GM18951 (cell line): ENCODE results near the gene DLG2.
"Not testable (repeated sequence)": the region's sequence is repeated elsewhere in the genome, so short reads cannot be mapped to it uniquely, and the experiment has no call there.

ENCODE experiments used
- POLR2A ChIP-seq: IDR thresholded peaks from 4 replicates; pipeline ENCODE4 v1.6.1; 2011; ENCODE audit warnings: mild to moderate bottlenecking; ENCODE audit not compliant: insufficient read length, insufficient read depth; ENCODE audit errors: extremely low read depth
- in situ Hi-C: fragments of 300-500 bp; cut with MboI; formaldehyde crosslinking; loops from one replicate; pipeline ENCODE4 v1.12.0; 2022; ENCODE audit warnings: low sequenced_read_pairs, mixed read lengths, inconsistent platforms; ENCODE audit not compliant: unreplicated experiment

The DLG2 gene

DNA sequence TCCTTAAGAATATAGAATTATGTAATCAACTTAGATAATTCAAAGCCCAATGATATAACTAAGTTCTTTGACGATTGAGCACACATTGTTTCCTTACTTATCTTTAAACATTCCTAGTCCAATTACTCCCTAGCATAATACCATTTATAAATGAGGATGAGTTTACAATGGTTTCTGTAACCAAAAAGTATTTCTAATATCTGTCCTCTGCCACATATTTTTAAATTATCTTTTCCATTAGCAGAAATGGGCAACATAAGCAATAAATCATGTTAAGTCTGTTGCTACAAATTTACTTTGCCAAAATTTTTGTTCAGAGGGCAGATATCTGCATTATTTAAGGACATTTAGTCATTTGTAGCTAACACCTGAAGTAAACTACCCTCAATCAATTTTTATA, 31.0 kb upstream of the DLG2 start:
- no peak for TF ChIP-seq POLR2A
- in situ Hi-C loops, result no loop called here

- no peak for TF ChIP-seq POLR2A
- in situ Hi-C loops, result no loop called here
These were observed 29.6 kb upstream of the DLG2 start for GRCh38 chr11:85656777-85657176.

- in situ Hi-C loops, result not testable (repeated sequence)
These were observed 27.2 kb upstream of the DLG2 start for GRCh38 chr11:85654343-85654742.

GRCh38 chr11:85652786-85653447, 25.8 kb upstream of the DLG2 start:
- in situ Hi-C loops, result no loop called here
- no peak for TF ChIP-seq POLR2A

DNA sequence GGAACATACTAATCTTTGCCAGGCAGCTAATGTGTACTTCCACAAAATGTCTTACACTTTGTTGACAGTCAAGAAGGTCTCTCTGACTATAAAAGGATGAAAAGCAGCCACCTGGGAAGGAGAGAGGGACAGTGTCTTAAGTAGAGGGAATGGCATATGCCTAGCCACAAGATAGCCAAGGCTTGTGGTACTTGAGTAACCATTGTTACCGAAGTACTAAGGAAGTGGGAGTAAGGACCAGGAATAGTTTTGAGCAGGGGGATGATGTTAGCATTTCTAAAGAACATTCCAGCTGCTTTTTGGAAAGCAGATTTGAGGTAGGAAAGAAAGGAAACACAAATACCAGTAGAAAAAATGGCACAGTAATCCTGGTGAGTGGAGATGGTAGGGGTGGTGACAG, 24.0 kb upstream of the DLG2 start:
- TF ChIP-seq POLR2A, result no peak
- in situ Hi-C loops, result no loop called here

DNA sequence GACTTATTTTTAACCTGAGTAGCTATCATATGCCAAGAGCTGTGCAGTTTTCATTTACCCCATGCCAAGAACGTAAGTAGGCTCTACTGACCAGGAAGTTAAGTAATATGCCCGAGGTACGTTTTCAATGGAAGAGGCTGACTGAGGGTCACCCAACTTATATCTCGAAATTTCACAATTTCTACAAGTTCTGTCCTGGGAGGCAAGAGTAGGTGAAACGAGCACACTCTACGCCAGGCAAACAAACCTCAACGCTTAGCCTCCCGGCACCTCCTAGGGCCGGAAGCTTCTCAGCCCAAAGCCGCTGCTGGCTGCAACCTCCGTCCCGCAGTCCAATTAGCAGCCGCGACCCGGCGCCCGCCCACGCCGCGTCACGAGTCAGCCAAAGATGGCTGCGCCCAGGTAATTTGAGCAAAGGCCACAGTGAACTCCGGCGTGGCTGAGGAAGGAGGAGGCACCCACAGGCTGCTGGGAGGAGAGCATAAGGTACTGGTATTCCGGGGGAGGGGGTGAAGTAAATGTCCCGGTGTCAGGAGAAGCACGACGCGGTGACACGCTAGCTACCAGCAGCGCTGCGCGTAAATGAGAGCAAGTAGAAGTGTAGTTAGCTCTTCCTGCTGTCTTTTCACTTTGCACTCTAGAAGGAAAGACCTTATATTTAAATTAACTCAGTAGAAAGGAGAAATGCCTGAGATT, 20.6 kb upstream of the DLG2 start, which contains the start of gene TMEM126A:
Gene TMEM126A (plus strand): TSS at position 364 of the 696 bp plus-strand sequence. CDS start 2,289 bp downstream, outside the sequence.
- peak; percentile 94 for TF ChIP-seq POLR2A
- in situ Hi-C loops, result no loop called here

DNA sequence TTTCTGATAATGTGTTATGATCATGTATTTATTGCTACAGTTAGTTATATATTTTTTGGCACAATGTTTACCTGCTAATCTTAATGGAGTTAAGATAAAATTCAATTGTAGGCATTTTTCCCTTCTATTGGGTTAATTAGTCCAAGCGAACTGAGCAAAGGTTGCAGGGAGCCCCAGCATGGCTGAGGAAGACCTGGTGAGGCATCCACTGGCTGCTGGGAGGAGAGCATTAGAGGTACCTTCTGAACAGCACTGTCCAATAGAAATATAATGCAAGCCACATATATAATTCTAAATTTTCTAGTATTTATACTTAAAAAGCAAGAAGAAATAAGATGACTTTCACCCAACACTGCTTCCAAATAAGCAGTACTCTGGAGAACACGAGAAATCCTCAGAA, 19.9 kb upstream of the DLG2 start:
- in situ Hi-C loops, result no loop called here
- TF ChIP-seq POLR2A, result no peak

GRCh38 chr11:85643191-85643614, 16.1 kb upstream of the DLG2 start:
- TF ChIP-seq POLR2A, result no peak
- in situ Hi-C loops, result no loop called here

DNA sequence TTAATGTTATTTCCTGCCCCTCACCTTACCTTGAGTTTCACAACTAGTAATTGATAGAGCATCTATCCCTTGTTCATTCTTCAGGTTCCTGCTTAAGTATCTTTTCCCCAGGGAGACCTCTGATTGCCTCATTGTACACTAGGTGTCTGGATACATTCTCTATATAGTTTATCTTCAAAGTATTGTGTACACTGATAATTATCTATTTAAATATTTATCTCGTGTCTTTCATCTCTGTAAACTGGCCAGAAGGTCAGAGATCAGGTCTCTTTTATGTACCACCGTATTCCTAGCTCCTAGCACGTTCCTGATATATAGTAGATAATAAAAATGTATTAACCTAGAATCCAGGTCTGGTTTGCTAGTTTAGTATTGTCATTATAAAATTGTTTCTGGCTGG, 7.6 kb upstream of the DLG2 start:
- in situ Hi-C loops, result no loop called here

GRCh38 chr11:85628771-85629341, 1.7 kb upstream of the DLG2 start:
- in situ Hi-C loops, result no loop called here
- TF ChIP-seq POLR2A, result no peak

More for the DNA sequence above, 7.6 kb upstream of the DLG2 start:
- TF ChIP-seq POLR2A, result no peak

- in situ Hi-C loops, result no loop called here
- TF ChIP-seq POLR2A, result peak; percentile 87
These were observed 1.0 kb upstream of the DLG2 start, which contains the start of gene TMEM126B for GRCh38 chr11:85627998-85628770. Gene TMEM126B (plus strand): TSS chr11:85628593. CDS start chr11:85628608, 15 bp downstream.

- in situ Hi-C loops, result no loop called here
- TF ChIP-seq POLR2A, result no peak
These were observed 648 bp downstream of the DLG2 start for GRCh38 chr11:85626496-85626895.

DNA sequence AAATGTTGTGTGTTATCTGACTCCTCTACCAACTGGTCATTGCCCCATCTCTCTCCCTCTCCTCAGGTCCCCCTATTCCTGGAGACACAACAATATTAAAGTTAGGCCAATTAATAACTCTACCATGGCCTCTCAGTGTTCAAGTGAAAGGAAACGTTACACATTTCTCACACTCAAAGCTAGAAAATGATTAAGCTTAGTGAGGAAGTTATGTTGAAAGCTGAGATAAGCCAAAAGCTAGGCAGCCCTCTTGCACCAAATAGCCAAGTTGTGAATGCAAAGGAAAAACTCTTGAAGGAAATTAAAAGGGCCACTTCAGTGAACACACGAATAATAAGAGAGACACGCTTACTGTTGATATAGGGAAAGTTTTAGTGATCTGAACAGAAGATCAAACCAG, 6.9 kb downstream of the DLG2 start:
- no peak for TF ChIP-seq POLR2A
- in situ Hi-C loops, result no loop called here
